ENCODE results near the gene SMARCD3.

- TF ChIP-seq, protein P1, sequence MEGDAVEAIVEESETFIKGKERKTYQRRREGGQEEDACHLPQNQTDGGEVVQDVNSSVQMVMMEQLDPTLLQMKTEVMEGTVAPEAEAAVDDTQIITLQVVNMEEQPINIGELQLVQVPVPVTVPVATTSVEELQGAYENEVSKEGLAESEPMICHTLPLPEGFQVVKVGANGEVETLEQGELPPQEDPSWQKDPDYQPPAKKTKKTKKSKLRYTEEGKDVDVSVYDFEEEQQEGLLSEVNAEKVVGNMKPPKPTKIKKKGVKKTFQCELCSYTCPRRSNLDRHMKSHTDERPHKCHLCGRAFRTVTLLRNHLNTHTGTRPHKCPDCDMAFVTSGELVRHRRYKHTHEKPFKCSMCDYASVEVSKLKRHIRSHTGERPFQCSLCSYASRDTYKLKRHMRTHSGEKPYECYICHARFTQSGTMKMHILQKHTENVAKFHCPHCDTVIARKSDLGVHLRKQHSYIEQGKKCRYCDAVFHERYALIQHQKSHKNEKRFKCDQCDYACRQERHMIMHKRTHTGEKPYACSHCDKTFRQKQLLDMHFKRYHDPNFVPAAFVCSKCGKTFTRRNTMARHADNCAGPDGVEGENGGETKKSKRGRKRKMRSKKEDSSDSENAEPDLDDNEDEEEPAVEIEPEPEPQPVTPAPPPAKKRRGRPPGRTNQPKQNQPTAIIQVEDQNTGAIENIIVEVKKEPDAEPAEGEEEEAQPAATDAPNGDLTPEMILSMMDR (IDR thresholded peaks at IDR 0.05), result no peak
- no peak for TF ChIP-seq POLR2AphosphoS5 (IDR thresholded peaks at IDR 0.05)
- no peak for TF ChIP-seq EP300 (IDR thresholded peaks at IDR 0.05)
Observed at GRCh38 chr7:151197932-151198331, 50.6 kb downstream of the SMARCD3 start.

All from esophagus muscularis mucosa (tissue), 4 donors.